NCI-H146 treated with DMSO at 0.1 percent for 48 hours (cell line): ENCODE data around the gene ERCC6.

Experiments
- DNase-seq: peaks from one replicate; lab custom pipeline; 2025; ENCODE audit not compliant: unreplicated experiment; lab: John Stamatoyannopoulos, UW

The ERCC6 gene

DNA sequence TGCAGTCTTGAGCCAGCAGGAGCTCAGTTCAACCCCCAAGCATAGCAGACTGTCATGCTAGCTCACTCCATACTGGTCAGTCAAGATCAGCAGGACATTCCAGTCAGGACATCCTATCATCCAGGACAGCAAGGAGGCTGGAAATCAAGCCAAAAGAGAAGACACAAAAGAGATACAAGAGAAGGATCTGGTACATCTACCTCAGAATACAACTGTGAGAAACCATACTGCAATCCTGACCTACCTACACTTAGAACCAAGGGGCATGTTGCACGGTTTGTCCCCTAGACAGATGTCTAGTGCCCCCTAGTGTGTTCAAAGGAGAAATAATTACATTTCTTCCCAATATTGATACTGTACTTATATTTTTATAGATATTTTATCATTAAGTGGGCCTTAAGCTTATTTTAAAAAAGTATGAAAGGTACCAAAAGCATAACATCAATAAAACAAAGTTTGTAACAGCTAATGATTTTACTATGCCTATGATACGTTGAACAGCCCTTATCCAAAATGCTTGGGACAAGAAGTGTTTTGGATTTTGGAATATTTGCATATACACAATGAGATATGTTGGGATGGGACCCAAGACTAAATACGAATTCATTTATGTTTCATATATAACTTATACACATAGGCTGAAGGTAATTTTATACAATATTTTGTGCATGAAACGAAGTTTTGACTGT, 26.7 kb downstream of the ERCC6 start:
- DNase-seq = peak; percentile 58

DNA sequence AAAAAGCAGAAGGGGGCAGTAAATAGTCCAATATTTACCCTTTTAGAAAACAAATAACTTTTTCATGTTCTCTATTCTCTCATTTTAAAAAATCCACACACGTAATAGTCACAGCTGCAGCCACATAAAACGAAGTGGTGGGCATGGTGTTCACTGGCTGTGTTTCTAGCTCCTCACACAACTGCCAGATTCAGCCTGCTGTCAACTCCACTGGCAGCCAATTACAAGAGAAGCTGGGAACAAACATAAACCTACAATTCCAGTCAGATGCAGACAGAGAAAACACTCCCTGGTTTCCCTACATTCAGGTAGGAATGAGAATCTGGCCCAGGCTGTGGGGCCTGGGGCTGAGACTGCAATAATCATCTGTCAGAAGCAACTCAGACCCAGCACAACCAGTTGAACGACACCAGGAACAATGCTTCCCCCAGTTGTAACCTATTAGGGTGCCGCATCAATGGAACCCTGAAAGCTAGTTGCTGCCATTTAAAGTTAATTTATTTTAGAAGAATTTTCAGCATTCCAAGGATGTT, 29.1 kb downstream of the ERCC6 start:
- no peak for DNase-seq

DNA sequence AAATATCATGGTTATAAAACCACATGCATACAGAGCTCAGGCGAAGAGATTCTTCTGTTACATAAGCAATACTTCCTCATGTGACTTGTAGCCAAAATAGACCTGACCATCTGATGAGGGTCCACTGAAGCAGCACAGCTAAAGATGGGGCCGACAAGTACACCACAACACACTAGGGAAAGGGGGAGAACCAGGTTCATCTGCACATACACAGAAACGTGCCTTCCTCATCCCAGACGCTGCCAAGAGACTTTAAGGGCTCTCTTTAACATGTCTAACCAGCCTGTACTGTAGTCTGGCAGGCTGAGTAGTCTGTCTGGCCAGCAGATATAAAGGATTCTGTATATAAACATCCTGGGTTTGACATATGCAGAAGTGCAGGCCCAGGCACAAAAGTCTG, 30.3 kb downstream of the ERCC6 start:
- DNase-seq = no peak

DNA sequence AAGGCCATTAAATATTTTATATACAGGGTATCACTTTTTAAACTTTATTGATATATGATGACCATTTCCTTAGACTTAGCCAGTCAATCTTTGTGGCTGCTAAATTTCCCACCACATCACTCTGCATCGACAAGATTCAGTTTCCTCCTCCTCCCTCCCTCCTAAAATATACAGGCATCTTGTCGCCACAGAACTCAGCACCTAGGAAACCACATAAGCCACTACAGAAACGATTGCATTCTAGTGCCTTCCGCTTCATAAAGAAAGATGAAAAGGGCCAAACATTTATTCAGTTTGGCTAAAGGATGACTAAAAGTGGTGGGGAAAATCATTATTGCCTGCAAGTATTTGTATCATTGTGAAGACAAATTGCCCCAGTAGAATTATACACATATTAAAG, 30.7 kb downstream of the ERCC6 start:
- no peak for DNase-seq

- DNase-seq = no peak
These were observed 33.3 kb downstream of the ERCC6 start for GRCh38 chr10:49505589-49505988.

- DNase-seq = no peak
These were observed 33.8 kb downstream of the ERCC6 start for GRCh38 chr10:49505076-49505475.

GRCh38 chr10:49504528-49504927, 34.4 kb downstream of the ERCC6 start:
- DNase-seq = no peak

DNA sequence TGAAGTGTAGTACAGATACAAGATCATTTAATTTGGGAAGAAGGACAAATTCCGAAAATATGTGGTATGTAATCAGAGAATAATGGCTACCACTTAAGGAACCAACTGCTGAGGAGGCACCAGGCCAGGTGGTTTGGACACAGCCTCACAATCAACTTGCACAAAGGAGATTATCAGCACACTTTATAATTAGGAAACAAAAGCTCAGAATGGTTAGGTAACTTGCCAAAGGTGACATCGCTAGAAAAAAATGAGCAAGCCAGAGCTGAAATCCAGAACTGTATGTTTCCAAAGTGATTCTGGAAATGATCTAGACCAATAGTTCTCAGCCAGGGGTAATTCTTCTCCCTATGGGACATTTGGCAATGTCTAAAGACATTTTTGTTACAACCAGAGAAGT, 36.6 kb downstream of the ERCC6 start:
- no peak for DNase-seq

DNA sequence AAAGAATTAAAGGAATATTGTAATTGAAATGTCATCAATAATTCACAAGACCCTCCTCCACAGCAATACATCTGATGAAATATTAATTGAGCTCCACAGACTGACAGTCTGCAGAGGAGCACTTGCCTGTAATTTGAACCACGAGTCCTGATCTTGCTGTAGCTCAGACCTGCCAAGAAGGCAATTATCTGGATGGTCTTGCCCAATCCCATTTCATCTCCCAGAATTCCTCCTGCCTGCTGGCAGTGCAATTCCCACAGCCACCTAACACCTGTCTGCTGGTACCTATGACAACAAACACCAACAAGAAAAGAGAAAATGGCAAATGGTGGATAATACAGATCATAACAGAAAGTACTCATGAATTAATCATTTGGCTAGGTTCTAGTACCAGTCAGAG, 38.5 kb downstream of the ERCC6 start:
- DNase-seq = no peak

- no peak for DNase-seq
These were observed 39.5 kb downstream of the ERCC6 start for GRCh38 chr10:49499305-49499851.

- no peak for DNase-seq
These were observed 40.5 kb downstream of the ERCC6 start for GRCh38 chr10:49498425-49498824.

DNA sequence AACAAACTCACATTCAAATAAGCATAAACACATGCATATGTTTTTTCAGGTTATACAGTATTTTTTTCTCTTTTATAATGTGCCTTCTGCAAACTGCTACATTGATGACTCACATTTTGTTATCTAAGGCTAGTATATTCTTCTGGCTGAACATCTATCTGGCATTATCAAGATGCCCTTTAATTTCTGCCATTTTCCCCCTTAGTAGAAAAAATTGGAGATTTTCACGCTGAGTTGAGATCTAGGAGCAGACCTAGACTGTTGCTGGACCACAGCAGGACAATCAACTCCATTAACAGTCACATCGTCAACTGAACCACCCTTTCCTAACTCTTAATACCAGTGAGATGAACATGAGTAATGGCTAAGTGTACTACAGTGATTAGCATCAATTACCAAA, 41.6 kb downstream of the ERCC6 start:
- no peak for DNase-seq

DNA sequence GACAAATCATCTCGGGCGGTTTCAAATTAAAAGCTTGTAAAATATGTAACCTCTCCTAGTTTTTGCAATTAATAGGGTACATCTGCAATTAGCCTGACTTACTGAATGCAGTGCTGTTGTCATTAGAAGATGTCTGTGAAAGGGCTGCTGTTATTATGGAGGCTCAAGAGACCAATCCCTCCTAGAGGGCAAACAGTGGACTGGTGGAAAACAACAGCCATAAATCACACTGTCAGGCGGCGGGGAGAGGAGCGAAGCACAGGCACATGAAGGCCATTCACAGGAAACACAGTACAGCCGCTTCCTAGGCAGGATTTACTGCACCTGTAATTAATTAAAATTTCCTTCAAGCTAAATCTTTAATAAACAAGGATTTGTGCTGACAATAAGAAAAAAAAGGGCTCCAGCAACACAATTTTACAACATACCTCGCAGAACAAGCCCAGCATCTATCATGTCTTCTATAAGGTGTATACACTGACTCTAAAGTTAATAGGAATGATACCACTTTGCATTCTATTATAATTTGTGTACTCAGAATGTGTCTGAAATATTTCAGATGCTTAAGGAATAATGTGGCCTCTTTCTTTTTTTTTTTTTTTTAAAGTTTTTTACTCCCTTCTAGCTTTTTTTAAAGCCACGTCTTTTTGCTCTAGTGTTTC, 50.7 kb downstream of the ERCC6 start:
- peak; percentile 35 for DNase-seq

DNA sequence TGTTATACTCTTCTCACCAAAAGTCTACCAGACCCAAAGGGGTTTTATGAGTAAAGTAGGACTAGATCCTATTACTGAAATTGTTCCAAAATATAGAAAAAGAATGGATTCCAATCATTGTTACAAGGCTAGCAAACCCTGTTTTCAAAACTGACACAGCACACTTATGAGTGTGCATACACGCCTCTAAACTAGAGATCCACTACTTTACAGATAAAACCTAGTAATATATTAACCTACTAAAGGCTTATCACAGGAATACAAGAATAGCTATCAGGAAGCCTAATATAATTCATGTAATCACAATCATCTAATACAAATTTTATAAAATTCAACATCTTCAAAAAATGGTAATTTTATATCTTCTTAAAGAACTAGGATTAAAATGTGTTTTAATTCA, 52.2 kb downstream of the ERCC6 start:
- no peak for DNase-seq

DNA sequence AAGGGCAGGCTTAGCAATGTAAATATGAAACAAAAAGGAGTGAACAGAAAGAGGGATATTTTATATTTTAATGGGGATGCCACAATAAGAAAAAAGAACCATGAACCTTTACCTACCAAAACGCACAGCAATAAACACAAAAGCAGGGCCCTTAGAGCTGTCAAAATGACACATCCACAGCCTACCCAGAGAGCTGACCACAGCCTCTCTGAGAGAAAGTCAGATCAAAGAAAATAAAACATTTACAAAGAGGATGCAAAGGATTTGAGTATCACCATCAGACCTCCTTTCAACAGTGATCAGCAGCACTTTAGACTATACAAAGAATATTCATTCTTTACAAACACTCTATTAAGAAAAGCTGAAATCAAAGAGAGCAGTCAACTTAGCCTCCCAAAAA, 52.9 kb downstream of the ERCC6 start:
- DNase-seq = no peak

DNA sequence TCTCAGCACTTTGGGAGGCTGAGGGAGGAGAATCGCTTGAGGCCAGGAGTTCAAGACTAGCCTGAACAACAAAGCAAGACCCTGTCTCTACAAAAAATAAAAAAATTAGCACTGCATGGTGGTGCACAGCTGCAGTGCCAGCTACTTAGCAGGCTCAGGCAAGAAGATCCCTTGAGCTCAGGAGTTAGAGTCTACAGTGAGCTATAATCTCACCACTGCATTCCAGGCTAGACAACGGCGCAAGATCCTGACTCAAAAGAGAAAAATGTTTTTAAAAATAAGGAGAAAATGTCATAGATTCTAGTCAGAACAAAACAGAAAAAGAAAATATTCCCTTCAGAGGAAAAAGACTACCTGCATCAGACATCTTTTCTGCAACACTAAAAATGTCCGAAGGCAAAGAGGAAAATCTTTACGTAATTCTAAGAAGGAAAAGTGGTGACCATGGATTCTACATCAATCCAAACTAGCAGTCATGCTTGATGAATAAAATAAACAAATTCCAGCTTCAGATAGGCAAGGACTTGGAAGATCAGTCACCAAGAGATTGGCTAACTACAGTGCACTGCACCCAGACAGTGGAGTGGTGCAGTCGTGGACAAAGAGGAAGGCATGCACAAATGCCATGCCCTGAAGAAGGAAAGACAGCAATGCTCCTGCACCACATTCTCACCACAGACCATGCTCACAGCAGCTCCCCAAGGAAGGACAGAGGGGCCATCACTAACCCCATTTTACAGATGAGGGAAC, 54.3 kb downstream of the ERCC6 start:
- no peak for DNase-seq

- DNase-seq = no peak
These were observed 60.1 kb downstream of the ERCC6 start for GRCh38 chr10:49478819-49479218.

DNA sequence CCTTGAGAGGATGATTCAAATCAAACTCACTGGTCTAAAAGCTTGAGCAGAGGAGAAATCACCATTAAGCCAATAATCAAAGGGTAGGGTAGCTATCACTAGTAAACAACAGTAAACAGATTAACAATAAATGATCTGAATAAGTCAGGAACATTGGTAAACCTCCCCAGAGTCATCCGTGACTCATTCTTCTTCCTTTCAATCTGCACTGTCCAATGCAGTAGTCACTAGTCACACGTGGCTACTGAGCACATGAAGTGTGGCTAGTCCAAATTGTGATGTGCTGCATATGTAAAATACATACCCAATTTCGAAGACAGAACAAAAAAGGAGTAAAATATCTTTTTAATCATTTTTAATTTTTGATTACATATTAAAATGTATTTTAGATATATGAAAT, 64.0 kb downstream of the ERCC6 start:
- DNase-seq = no peak

DNA sequence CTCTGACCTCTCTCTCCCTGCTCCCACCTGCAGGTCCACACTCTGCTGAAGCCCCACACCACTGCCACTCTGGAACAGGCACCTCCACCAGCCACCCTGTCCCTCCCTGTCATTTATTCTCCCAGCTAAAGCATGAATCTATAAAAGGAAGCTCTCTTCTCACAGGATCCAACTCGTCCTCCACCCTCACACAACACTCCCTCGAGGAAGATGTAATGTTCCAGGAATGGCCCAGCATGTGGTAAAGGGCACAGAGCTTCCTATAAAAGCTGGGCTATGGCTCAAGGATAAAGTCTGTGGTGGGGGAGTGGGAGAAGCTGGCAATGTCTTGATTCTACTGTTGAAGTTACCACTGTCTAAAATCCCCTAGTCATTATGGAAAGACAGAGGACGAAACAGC, 67.4 kb downstream of the ERCC6 start:
- no peak for DNase-seq

GRCh38 chr10:49465736-49466135, 73.2 kb downstream of the ERCC6 start:
- no peak for DNase-seq
